T-helper 2 cell treated with Interferon-gamma antibody and Interleukin-4, amounts not matched to agents 5 μg/mL and 100 μg/mL, for 36 hours (primary cell): ENCODE measurements around the gene CELSR2.
"Not testable (repeated sequence)": the region's sequence is repeated elsewhere in the genome, so short reads cannot be mapped to it uniquely, and the experiment has no call there.

Experiments used
- DNase-seq: peaks from one replicate; pipeline ENCODE4 v3.0.0; 2021; ENCODE audit warnings: low spot score
- H3K27ac Mint-ChIP-seq: one replicate; pipeline ENCODE4 v1.8.0; 2021; ENCODE audit warnings: mild to moderate bottlenecking, mixed read lengths
- H3K27me3 Mint-ChIP-seq: one replicate; pipeline ENCODE4 v1.8.0; 2021; ENCODE audit warnings: low read depth, mixed read lengths
- H3K36me3 Mint-ChIP-seq: one replicate; pipeline ENCODE4 v1.8.0; 2021; ENCODE audit warnings: low read depth, mixed read lengths
- H3K4me1 Mint-ChIP-seq: one replicate; pipeline ENCODE4 v1.8.0; 2021; ENCODE audit warnings: low read depth, mixed read lengths
- H3K4me3 Mint-ChIP-seq: one replicate; pipeline ENCODE4 v1.8.0; 2022; ENCODE audit warnings: mild to moderate bottlenecking, moderate library complexity, mixed read lengths
- H3K9me3 Mint-ChIP-seq: one replicate; pipeline ENCODE4 v1.8.0; 2021; ENCODE audit warnings: mixed read lengths

The CELSR2 gene

GRCh38 chr1:109214695-109215623 lies 34.4 kb upstream of the CELSR2 start:
- Mint-ChIP-seq H3K27me3 (no peaks in the 10 kb centered on the region), H3K9me3 (peaks cover 3% of the 10 kb centered on the region), H3K27ac (peak overlapping the region; percentile 92), H3K36me3 (peaks cover 41% of the 10 kb centered on the region), H3K4me1 (peaks cover 31% of the 10 kb centered on the region), H3K4me3 (peak overlapping the region; percentile 99)
- DNase-seq: peak; percentile 18

GRCh38 chr1:109216662-109217061 lies 32.7 kb upstream of the CELSR2 start:
- Mint-ChIP-seq H3K4me1 (peaks cover 36% of the 10 kb centered on the region), H3K27ac (no peak overlapping the region), H3K9me3 (peaks cover 3% of the 10 kb centered on the region), H3K27me3 (no peaks in the 10 kb centered on the region), H3K36me3 (peaks cover 50% of the 10 kb centered on the region), H3K4me3 (peak overlapping the region; percentile 99)
- DNase-seq: no peak

DNA sequence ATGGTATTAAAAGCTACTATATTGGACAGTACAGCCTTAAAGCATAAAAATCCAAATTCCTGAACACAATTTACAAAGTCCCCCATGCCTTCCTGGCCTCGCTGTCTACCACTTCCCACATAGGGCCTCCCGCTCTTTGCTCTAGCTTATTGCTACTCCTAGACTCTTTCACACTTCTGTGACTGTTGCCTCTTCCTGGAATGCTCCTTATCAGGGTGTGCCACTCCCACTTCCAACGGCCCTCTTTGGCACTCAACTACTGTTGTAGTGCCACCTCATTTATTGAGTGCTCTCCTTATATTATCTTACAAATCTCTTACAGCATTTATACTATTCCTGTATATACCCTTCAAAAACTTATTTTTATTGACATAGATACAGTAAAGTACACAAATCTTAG lies 30.8 kb upstream of the CELSR2 start:
- Mint-ChIP-seq H3K4me1 (peaks cover 40% of the 10 kb centered on the region), H3K27me3 (no peaks in the 10 kb centered on the region), H3K9me3 (peaks cover 3% of the 10 kb centered on the region), H3K27ac (peak overlapping the region; percentile 54), H3K4me3 (no peak overlapping the region), H3K36me3 (peaks cover 60% of the 10 kb centered on the region)
- DNase-seq: no peak

- H3K4me3 Mint-ChIP-seq, H3K9me3 Mint-ChIP-seq, H3K27ac Mint-ChIP-seq, H3K27me3 Mint-ChIP-seq, DNase-seq: not testable (repeated sequence)
- peaks cover 57% of the 10 kb centered on the region for H3K36me3 Mint-ChIP-seq
- peaks cover 27% of the 10 kb centered on the region for H3K4me1 Mint-ChIP-seq
Observed at GRCh38 chr1:109221201-109221600, 28.1 kb upstream of the CELSR2 start.

- H3K9me3 Mint-ChIP-seq: no peaks in the 10 kb centered on the region
- peaks cover 56% of the 10 kb centered on the region for H3K36me3 Mint-ChIP-seq
- H3K27me3 Mint-ChIP-seq: no peaks in the 10 kb centered on the region
- H3K4me3 Mint-ChIP-seq: no peak overlapping the region
- DNase-seq: no peak
- H3K4me1 Mint-ChIP-seq: peaks cover 13% of the 10 kb centered on the region
- H3K27ac Mint-ChIP-seq: peak overlapping the region; percentile 5
Observed at GRCh38 chr1:109225308-109225707, 24.0 kb upstream of the CELSR2 start.

DNA sequence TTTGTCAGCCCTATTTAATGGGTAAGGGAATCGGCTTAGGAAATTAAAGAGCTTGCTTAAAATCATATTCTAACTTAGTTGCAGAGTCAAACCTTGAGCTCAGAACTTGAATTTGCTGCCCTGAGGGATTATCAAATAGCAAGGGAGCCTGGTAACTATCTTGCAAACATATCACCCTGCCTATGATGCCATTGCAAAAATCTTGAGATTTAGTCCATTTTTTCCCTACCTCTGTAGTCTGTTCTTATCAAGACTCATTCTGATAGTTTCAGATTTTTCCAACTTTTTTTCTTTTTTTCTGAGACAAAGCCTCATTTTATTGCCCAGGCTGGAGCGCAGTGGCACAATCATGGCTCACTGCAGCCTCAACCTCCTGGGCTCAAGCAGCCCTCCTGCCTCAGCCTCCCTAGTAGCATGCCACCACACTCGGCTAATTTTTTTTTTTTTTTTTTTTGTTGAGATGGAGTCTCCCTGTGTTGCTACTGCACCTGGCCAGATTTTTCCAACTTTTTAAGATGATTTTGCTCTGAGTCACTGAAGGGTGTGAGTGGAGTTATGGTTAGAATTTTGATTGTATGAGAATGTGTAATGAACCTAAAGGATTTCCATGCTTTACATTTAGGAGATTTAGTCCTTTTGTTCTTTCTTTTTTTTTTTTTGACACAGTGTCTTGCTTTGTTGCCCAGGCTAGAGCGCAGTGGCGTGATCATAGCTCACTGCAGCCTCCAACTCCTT lies 23.5 kb upstream of the CELSR2 start:
- Mint-ChIP-seq H3K9me3 (no peaks in the 10 kb centered on the region), H3K36me3 (peaks cover 56% of the 10 kb centered on the region), H3K27ac (no peak overlapping the region)

DNA sequence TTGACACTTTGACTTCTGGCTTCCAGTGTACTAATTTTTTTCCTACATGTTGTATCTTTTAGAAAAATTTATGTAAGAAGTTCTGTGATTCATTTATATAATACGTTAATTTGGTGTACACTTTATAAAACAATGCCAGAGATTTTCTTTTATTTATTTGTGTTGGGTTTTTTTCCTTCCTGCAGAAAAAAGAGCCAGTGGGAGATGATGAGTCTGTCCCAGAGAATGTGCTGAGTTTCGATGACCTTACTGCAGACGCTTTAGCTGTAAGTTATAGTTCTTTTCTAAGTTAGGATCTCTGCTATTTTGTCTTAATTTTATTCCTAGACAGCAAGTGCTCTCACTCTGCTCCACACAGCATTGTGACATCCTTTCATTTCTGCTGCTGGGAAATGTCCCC lies 21.2 kb upstream of the CELSR2 start:
- H3K27ac Mint-ChIP-seq: no peak overlapping the region
- H3K4me3 Mint-ChIP-seq: no peak overlapping the region
- no peak for DNase-seq
- peaks cover 55% of the 10 kb centered on the region for H3K36me3 Mint-ChIP-seq
- no peaks in the 10 kb centered on the region for H3K9me3 Mint-ChIP-seq
- peaks cover 2% of the 10 kb centered on the region for H3K4me1 Mint-ChIP-seq
- H3K27me3 Mint-ChIP-seq: no peaks in the 10 kb centered on the region

More for the DNA sequence above, 23.5 kb upstream of the CELSR2 start:
- Mint-ChIP-seq H3K4me3 (no peak overlapping the region), H3K4me1 (peaks cover 11% of the 10 kb centered on the region), H3K27me3 (no peaks in the 10 kb centered on the region)
- DNase-seq: no peak

DNA sequence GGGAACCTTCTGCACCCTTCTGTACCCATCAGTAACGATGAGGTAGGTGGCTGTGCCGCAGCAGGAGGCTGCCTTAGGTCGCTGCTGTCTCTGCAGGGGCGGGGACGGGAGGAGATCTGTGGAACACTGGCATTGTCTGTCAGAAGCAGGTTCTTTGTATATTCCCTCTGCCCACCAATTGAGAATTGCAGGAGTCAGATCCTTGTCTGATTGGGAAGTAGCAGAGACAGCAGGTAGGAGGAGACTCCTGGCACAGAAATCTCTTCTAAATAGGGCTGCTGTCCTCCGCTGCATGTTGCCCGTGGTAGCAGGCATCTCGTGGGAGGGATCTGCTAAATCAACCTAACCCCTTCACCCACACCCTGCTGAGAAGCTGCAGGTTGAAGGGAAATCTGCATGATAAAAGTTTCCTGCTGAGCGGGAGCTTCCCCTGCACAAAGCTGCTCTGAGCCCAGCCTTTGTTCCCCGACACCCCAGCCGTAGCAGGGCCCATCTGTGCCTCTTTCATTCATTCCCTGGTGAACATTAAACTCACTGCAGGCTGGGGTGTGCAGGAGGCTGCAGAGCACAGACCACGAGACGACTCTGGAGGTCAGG lies 19.7 kb upstream of the CELSR2 start:
- no peak overlapping the region for H3K4me3 Mint-ChIP-seq
- no peaks in the 10 kb centered on the region for H3K4me1 Mint-ChIP-seq
- H3K9me3 Mint-ChIP-seq: no peaks in the 10 kb centered on the region
- no peak overlapping the region for H3K27ac Mint-ChIP-seq
- no peaks in the 10 kb centered on the region for H3K27me3 Mint-ChIP-seq
- peaks cover 50% of the 10 kb centered on the region for H3K36me3 Mint-ChIP-seq
- DNase-seq: no peak

DNA sequence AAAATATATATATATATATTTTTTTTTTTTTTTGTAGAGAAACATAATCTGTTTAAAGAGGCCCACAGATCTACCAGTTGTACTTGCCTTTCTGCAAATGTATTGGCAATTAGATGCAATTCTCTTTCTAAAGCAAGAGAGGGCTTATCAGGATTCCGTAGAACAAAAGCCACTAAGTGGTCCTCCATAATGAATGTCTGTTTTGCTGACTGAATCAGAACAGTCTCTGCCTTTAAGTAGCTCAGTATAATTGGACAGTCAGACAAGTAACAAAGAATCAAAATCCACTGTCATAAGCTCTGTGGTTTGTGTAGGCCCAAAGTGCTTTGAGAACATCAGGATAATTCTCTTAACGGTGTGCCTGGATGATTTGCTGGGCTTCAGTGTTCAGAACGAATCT lies 18.3 kb upstream of the CELSR2 start:
- Mint-ChIP-seq H3K4me1 (peaks cover 3% of the 10 kb centered on the region), H3K9me3 (no peaks in the 10 kb centered on the region), H3K27me3 (no peaks in the 10 kb centered on the region), H3K27ac (no peak overlapping the region), H3K36me3 (peaks cover 54% of the 10 kb centered on the region), H3K4me3 (no peak overlapping the region)
- no peak for DNase-seq

GRCh38 chr1:109235137-109235536 lies 14.2 kb upstream of the CELSR2 start:
- Mint-ChIP-seq H3K27me3 (no peaks in the 10 kb centered on the region), H3K9me3 (no peaks in the 10 kb centered on the region), H3K4me3 (no peak overlapping the region), H3K36me3 (peaks cover 52% of the 10 kb centered on the region), H3K4me1 (peaks cover 3% of the 10 kb centered on the region), H3K27ac (no peak overlapping the region)
- DNase-seq: no peak

DNA sequence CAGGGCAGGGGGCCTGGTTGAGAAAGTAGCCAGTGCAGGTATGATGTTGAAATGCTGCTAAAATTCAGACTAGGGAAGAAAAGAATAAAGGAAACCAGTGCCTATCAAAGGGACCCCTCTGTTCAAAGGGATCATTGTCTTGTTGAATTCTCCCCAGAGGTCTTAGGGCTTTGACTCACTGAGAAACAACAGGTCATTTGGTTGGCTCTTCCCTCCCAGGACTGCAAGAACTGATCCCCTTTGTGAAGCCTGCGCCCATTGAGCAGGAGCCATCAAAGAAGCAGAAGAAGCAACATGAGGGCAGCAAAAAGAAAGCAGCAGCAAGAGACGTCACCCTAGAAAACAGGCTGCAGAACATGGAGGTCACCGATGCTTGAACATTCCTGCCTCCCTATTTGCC lies 11.8 kb upstream of the CELSR2 start:
- Mint-ChIP-seq H3K36me3 (peaks cover 39% of the 10 kb centered on the region), H3K9me3 (no peaks in the 10 kb centered on the region), H3K4me1 (peaks cover 7% of the 10 kb centered on the region), H3K27ac (no peak overlapping the region), H3K27me3 (peaks cover 12% of the 10 kb centered on the region), H3K4me3 (no peak overlapping the region)
- no peak for DNase-seq

DNA sequence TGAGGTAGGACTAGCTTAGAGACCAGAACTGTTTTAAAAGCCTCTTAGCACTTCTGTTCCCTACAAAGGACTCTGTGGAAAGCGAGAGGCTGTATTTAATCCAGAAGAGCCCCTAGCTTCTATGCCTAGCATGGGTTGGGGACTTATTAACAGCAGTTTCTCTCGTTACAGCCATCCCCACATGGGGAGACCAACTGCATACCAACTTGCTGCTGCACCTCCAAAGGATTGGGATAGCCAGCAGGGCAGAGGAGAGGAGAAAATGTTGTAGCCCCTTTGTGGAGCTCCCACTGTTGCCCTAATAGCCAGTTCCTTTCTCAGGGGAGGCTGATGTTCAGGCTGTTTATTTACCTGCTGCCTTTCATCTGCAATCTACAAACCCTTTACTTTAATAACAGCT lies 11.0 kb upstream of the CELSR2 start:
- H3K9me3 Mint-ChIP-seq: no peaks in the 10 kb centered on the region
- DNase-seq: no peak
- H3K4me3 Mint-ChIP-seq: no peak overlapping the region
- peaks cover 37% of the 10 kb centered on the region for H3K36me3 Mint-ChIP-seq
- peaks cover 7% of the 10 kb centered on the region for H3K4me1 Mint-ChIP-seq
- H3K27me3 Mint-ChIP-seq: peaks cover 15% of the 10 kb centered on the region
- no peak overlapping the region for H3K27ac Mint-ChIP-seq

DNA sequence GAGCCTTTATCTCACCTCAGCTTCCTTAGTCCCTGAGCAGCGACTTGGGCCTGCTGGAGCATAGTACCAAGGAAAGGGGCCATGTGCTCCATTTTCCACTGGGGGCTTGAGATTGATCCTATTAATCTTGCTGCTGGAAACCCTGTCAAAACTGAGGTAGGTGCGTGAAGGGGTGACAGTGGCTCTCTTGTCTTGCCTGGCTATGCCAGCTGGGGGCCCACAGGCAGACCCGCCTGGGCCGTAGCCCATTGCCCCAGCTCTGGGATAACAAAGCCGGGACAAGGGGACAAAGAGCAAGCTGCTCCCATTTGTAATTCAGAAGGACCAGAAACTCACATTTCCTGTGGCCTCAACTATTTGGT lies 10.3 kb upstream of the CELSR2 start:
- no peaks in the 10 kb centered on the region for H3K9me3 Mint-ChIP-seq
- H3K4me1 Mint-ChIP-seq: peaks cover 7% of the 10 kb centered on the region
- no peak overlapping the region for H3K4me3 Mint-ChIP-seq
- H3K27me3 Mint-ChIP-seq: peaks cover 17% of the 10 kb centered on the region
- DNase-seq: no peak
- no peak overlapping the region for H3K27ac Mint-ChIP-seq
- H3K36me3 Mint-ChIP-seq: peaks cover 37% of the 10 kb centered on the region
